Measurements from ENCODE around the gene TIPARP. TPM values are rescaled to one million over a fixed set of nuclear protein-coding genes. Genes with fewer than 3 reads are reported as not detected.

Gene TIPARP
- total and polyA plus RNA-seq, 4 donors, result 20.8 to 56.1 (median 40.0) TPM

DNA sequence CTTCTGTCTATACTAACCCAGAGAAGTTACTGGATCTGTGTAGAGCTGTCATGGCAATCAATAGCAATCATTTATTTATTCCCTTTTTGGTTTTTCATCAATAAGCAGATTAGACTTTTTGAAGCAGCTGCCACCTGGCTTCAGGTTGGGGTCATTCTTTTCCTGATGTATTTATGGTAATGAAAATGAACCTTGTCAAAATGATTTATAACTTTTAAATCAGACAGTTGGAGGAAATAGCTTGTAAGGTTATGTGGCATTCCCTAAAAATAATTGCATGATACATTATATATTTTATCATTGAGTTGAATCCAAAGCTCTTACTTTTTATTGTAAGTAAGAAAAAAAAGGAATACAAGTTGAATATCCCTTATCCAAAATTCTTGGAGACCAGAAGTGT, 8.6 kb downstream of the TIPARP start:
- no peak for ATAC-seq (ENCODE audit: insufficient read depth, low FRiP score)

DNA sequence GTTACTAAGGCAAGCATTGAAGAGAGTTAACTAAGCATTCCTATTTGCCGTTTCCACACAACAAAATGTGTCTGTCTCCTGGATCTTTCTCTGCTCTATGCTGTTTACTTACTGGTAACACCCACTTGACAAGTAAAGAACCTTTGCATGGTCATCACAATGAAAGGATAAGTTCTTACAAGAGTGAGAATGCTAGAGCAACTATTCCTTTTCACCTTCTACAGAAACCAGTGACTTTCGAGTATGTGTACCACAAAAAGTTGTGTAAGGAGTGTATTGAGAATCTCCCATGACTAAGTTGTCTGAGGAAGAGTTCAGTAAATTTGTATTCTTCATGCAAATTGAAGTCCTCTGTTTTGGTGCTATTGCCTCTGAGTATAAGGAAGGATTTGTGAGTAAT, 10.8 kb downstream of the TIPARP start:
- peaks cover 0 to 4% (median under 1%) of the 10 kb centered on the region in 4 donors for H3K36me3 ChIP-seq (ENCODE audit: control insufficient read depth in 4 of 4, insufficient read depth in 4 of 4, low read length in 4 of 4)
- ATAC-seq (ENCODE audit: insufficient read depth, low FRiP score) (no peak), DNase-seq (no peak)
- no peak overlapping the region for H3K27ac ChIP-seq (ENCODE audit: low read depth in 1 of 2, low read length in 1 of 2)
- no peaks in the 10 kb centered on the region for H3K9me3 ChIP-seq (ENCODE audit: control insufficient read depth in 4 of 4, insufficient read depth in 3 of 4, low read length in 3 of 4)
- 49 to 51% methylated on average over 2 of the region's 2 CpGs for WGBS, 2 donors
- no peaks in the 10 kb centered on the region for H3K27me3 ChIP-seq (ENCODE audit: control insufficient read depth in 3 of 3, insufficient read depth in 3 of 3, low read length in 2 of 3)
- H3K4me1 ChIP-seq (ENCODE audit: control insufficient read depth in 5 of 5, insufficient read depth in 5 of 5, low read length in 5 of 5), result peaks cover 3 to 49% (median 22%) of the 10 kb centered on the region in 5 donors
- H3K4me3 ChIP-seq, result no peak overlapping the region
- TF ChIP-seq, protein P1, sequence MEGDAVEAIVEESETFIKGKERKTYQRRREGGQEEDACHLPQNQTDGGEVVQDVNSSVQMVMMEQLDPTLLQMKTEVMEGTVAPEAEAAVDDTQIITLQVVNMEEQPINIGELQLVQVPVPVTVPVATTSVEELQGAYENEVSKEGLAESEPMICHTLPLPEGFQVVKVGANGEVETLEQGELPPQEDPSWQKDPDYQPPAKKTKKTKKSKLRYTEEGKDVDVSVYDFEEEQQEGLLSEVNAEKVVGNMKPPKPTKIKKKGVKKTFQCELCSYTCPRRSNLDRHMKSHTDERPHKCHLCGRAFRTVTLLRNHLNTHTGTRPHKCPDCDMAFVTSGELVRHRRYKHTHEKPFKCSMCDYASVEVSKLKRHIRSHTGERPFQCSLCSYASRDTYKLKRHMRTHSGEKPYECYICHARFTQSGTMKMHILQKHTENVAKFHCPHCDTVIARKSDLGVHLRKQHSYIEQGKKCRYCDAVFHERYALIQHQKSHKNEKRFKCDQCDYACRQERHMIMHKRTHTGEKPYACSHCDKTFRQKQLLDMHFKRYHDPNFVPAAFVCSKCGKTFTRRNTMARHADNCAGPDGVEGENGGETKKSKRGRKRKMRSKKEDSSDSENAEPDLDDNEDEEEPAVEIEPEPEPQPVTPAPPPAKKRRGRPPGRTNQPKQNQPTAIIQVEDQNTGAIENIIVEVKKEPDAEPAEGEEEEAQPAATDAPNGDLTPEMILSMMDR (IDR thresholded peaks at IDR 0.05; ENCODE audit: control extremely low read depth, extremely low read depth), result no peak
- no peak overlapping the region for H3K9ac ChIP-seq (ENCODE audit: insufficient read depth in 1 of 2, low read length in 2 of 2)

More for the DNA sequence above, 8.6 kb downstream of the TIPARP start:
- H3K36me3 ChIP-seq (ENCODE audit: control insufficient read depth in 4 of 4, insufficient read depth in 4 of 4, low read length in 4 of 4), result peaks cover 5 to 16% (median 7%) of the 10 kb centered on the region in 4 donors
- H3K9ac ChIP-seq (ENCODE audit: insufficient read depth in 1 of 2, low read length in 2 of 2), result no peak overlapping the region
- no peak overlapping the region for H3K27ac ChIP-seq (ENCODE audit: low read depth in 1 of 2, low read length in 1 of 2)
- TF ChIP-seq, protein P1 (IDR thresholded peaks at IDR 0.05; ENCODE audit: control extremely low read depth, extremely low read depth), result no peak
- no peak overlapping the region for H3K4me3 ChIP-seq
- DNase-seq, result no peak
- no peaks in the 10 kb centered on the region for H3K9me3 ChIP-seq (ENCODE audit: control insufficient read depth in 4 of 4, insufficient read depth in 3 of 4, low read length in 3 of 4)
- no peaks in the 10 kb centered on the region for H3K27me3 ChIP-seq (ENCODE audit: control insufficient read depth in 3 of 3, insufficient read depth in 3 of 3, low read length in 2 of 3)
- peaks cover 4 to 37% (median 16%) of the 10 kb centered on the region in 5 donors for H3K4me1 ChIP-seq (ENCODE audit: control insufficient read depth in 5 of 5, insufficient read depth in 5 of 5, low read length in 5 of 5)

DNA sequence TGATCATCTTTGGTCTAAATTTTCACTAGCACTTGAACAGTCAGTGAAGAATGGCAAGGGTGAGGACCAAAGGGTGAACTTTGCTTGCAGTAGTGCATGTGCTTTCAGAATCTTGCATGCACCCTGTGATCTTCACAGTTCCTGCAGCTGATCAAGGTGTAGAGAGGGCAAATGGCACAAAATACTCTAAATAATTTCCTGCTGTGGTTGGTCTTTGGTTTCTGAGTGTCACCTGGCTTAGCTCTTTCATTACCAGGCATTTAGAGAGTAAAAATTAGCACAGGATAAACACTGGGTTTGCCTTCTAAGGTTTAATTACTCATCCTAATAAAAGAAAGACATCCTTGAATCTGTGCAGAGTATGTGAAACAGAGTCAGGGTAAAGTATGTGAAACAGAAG, 11.4 kb downstream of the TIPARP start:
- no peak overlapping the region for H3K9ac ChIP-seq (ENCODE audit: insufficient read depth in 1 of 2, low read length in 2 of 2)
- no peak overlapping the region for H3K27ac ChIP-seq (ENCODE audit: low read depth in 1 of 2, low read length in 1 of 2)
- ATAC-seq (ENCODE audit: insufficient read depth, low FRiP score) (no peak), DNase-seq (no peak)
- H3K4me1 ChIP-seq (ENCODE audit: control insufficient read depth in 5 of 5, insufficient read depth in 5 of 5, low read length in 5 of 5), result peaks cover 3 to 46% (median 23%) of the 10 kb centered on the region in 5 donors
- H3K4me3 ChIP-seq, result no peak overlapping the region
- H3K9me3 ChIP-seq (ENCODE audit: control insufficient read depth in 4 of 4, insufficient read depth in 3 of 4, low read length in 3 of 4), result no peaks in the 10 kb centered on the region
- TF ChIP-seq, protein P1 (IDR thresholded peaks at IDR 0.05; ENCODE audit: control extremely low read depth, extremely low read depth), result no peak
- H3K27me3 ChIP-seq (ENCODE audit: control insufficient read depth in 3 of 3, insufficient read depth in 3 of 3, low read length in 2 of 3), result no peaks in the 10 kb centered on the region
- peaks cover 0 to 2% (median 0%) of the 10 kb centered on the region in 4 donors for H3K36me3 ChIP-seq (ENCODE audit: control insufficient read depth in 4 of 4, insufficient read depth in 4 of 4, low read length in 4 of 4)

GRCh38 chr3:156687023-156687422, 12.6 kb downstream of the TIPARP start:
- Histone ChIP-seq H3K4me3 (no peak overlapping the region), H3K4me1 (ENCODE audit: control insufficient read depth in 5 of 5, insufficient read depth in 5 of 5, low read length in 5 of 5) (peaks cover 3 to 45% (median 19%) of the 10 kb centered on the region in 5 donors), H3K27ac (ENCODE audit: low read depth in 1 of 2, low read length in 1 of 2) (no peak overlapping the region), H3K9ac (ENCODE audit: insufficient read depth in 1 of 2, low read length in 2 of 2) (no peak overlapping the region), H3K27me3 (ENCODE audit: control insufficient read depth in 3 of 3, insufficient read depth in 3 of 3, low read length in 2 of 3) (no peaks in the 10 kb centered on the region), H3K9me3 (ENCODE audit: control insufficient read depth in 4 of 4, insufficient read depth in 3 of 4, low read length in 3 of 4) (no peaks in the 10 kb centered on the region), H3K36me3 (ENCODE audit: control insufficient read depth in 4 of 4, insufficient read depth in 4 of 4, low read length in 4 of 4) (peaks cover 0 to 2% (median 0%) of the 10 kb centered on the region in 4 donors)
- TF ChIP-seq, protein P1 (IDR thresholded peaks at IDR 0.05; ENCODE audit: control extremely low read depth, extremely low read depth), result no peak
- ATAC-seq (ENCODE audit: insufficient read depth, low FRiP score) (no peak), DNase-seq (no peak)
